AG04450 (cell line): ENCODE data around the gene VAMP7. TPM values are rescaled to one million over a fixed set of nuclear protein-coding genes. Genes with fewer than 3 reads are reported as not detected.

Experiments
- CTCF ChIA-PET: fragments of 300-600, 350-600 bp; formaldehyde crosslinking; extraction: SDS; loops from one replicate; lab custom pipeline; 2022; ENCODE audit warnings: antibody characterized with exemption, inconsistent platforms; lab: Charles Lee
- POLR2A ChIA-PET: fragments of 350-600 bp; formaldehyde crosslinking; extraction: SDS; loops from one replicate; lab custom pipeline; 2021; ENCODE audit warnings: antibody characterized with exemption, inconsistent platforms; lab: Yijun Ruan, JAX
- DNase-seq: peaks from one replicate; pipeline ENCODE4 v3.0.0-alpha.2; 2011; ENCODE audit warnings: low read depth, low spot score
- H3K27ac ChIP-seq: one replicate; pipeline ENCODE4 v1.5.1; 2012; ENCODE audit warnings: low read depth, low read length, control low read depth
- H3K27me3 ChIP-seq: one replicate; pipeline ENCODE4 v1.6.0; 2012; ENCODE audit warnings: low read length; ENCODE audit not compliant: control insufficient read depth, insufficient read depth
- H3K4me3 ChIP-seq: 2 replicates; pipeline ENCODE4 v1.5.1; 2011; ENCODE audit warnings: mild to moderate bottlenecking, low read depth, low read length, control low read depth
- H3K9me3 ChIP-seq: 2 replicates; pipeline ENCODE4 v1.5.1; 2012; ENCODE audit warnings: low read length; ENCODE audit not compliant: control insufficient read depth, insufficient read depth
- polyA plus RNA-seq: library from polyadenylated mRNA; depleted of rRNA; stranded (reverse); fragments of >200 nt; gene quantifications from 2 replicates; pipeline ENCODE4 v1.2.3, GENCODE V29; 2011
- TF ChIP-seq, protein P1 (sequence below): IDR thresholded peaks from 2 replicates; pipeline ENCODE4 v1.5.1; 2011; ENCODE audit warnings: low read depth, low read length, control low read depth, inconsistent platforms

Gene VAMP7
- polyA plus RNA-seq, 1 experiment: 77.6 TPM

DNA sequence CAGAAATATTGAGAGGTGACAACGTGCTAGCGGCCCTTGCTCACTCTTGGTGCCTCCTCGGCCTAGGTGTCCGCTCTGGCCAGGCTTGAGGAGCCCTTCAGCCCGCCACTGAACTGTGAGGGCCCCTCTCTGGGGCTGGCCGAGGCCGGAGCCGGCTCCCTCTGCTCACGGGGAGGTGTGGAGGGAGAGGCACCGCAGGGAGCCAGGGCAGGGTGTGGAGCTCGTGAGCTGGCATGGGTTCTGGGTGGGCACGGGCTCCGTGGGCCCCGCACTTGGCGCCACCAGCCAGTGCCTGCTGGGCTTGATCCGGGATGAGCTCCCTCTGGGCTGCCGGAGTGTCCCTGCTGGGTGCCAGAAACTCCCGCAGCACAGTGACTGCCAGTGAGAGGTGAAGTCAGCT is 16.0 kb upstream of the VAMP7 start:
- TF ChIP-seq, protein P1, sequence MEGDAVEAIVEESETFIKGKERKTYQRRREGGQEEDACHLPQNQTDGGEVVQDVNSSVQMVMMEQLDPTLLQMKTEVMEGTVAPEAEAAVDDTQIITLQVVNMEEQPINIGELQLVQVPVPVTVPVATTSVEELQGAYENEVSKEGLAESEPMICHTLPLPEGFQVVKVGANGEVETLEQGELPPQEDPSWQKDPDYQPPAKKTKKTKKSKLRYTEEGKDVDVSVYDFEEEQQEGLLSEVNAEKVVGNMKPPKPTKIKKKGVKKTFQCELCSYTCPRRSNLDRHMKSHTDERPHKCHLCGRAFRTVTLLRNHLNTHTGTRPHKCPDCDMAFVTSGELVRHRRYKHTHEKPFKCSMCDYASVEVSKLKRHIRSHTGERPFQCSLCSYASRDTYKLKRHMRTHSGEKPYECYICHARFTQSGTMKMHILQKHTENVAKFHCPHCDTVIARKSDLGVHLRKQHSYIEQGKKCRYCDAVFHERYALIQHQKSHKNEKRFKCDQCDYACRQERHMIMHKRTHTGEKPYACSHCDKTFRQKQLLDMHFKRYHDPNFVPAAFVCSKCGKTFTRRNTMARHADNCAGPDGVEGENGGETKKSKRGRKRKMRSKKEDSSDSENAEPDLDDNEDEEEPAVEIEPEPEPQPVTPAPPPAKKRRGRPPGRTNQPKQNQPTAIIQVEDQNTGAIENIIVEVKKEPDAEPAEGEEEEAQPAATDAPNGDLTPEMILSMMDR: no peak
- no peak for DNase-seq
- Histone ChIP-seq H3K27ac (no peak overlapping the region), H3K27me3 (no peaks in the 10 kb centered on the region), H3K4me3 (no peak overlapping the region), H3K9me3 (peaks cover 7% of the 10 kb centered on the region)
- CTCF ChIA-PET: no interaction called here
- POLR2A ChIA-PET: no interaction called here

DNA sequence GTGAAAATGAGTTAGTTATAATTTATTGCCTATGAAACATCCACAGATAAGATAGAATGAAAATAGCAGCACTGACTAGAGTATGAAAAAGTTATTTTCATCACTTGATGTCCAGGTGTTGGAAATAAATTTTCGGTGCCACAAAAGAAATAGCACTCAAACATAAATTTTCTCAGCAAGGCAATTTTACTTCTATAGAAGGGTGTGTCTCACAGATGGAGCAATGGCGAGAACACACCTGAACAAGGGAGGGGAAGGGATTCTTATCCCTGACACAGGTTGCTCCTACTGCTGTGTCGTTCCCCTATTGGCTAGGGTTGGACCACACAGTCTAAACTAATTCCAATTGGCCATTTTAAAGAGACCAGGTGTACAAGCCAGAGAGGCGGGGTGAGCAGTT is 13.3 kb upstream of the VAMP7 start:
- no peaks in the 10 kb centered on the region for H3K27me3 ChIP-seq
- H3K4me3 ChIP-seq: no peak overlapping the region
- peaks cover 5% of the 10 kb centered on the region for H3K9me3 ChIP-seq
- H3K27ac ChIP-seq: no peak overlapping the region
- POLR2A ChIA-PET: no interaction called here
- TF ChIP-seq, protein P1: no peak
- CTCF ChIA-PET: no interaction called here
- DNase-seq: no peak

DNA sequence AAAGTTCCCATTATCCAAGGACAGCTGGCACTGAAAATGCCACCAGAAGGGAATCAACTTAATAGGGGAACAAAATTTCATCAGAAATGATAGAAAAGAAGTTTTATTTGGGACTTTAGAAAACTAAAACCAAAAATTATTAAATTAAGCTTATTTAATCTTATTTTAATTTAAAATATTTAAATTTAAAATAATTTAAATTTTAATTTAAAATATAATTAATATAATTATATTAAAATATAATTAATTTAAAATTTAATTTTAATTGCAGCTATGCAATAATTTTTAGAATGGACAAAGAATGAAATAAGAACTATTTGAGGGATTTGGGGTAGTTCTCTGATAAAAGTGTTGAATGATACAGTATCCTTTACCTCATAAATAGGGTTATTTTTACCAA is 10.2 kb upstream of the VAMP7 start:
- POLR2A ChIA-PET: no interaction called here
- CTCF ChIA-PET: no interaction called here
- no peak overlapping the region for H3K27ac ChIP-seq
- no peak for DNase-seq
- no peak overlapping the region for H3K4me3 ChIP-seq
- no peaks in the 10 kb centered on the region for H3K27me3 ChIP-seq
- TF ChIP-seq, protein P1: no peak
- peaks cover 9% of the 10 kb centered on the region for H3K9me3 ChIP-seq

DNA sequence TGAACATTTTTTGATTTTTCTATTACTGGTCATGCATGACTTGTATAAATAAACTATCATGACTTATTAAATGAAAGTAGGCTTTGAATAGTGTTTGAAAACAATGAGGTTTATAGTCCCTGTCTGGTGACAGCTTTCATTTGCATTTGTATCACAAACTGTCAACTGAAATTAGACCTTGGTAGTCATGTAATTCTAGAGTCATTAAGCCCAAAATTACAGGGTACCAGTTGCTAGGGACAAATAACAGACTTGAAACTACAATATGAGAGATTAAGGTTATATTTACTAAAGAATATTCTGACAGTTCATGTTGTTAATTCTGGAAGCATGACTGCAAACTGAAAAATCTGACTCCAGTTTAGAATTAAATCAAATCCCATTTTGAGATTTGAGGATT is 9.2 kb upstream of the VAMP7 start:
- CTCF ChIA-PET: no interaction called here
- Histone ChIP-seq H3K27ac (no peak overlapping the region), H3K27me3 (no peaks in the 10 kb centered on the region), H3K4me3 (no peak overlapping the region), H3K9me3 (peaks cover 9% of the 10 kb centered on the region)
- TF ChIP-seq, protein P1: no peak
- no peak for DNase-seq
- POLR2A ChIA-PET: no interaction called here

DNA sequence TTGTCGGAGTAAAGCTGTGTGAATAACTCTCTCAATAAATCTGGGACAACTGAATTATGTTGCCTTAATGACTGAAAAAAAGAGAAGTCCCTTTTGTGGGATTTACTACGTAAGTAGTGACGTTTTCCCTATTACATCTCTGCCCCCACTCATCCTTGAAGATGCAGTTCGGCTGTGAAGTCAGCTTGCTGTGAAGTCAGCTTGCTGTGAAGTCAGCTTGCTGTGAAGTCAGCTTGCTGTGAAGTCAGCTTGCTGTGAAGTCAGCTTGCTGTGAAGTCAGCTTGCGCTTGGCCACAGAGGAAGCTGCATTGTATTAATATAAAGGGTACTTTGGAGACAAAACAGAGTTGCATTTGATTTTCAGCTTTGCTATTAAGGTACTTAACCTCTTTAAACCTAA is 8.0 kb upstream of the VAMP7 start:
- Histone ChIP-seq H3K9me3 (peaks cover 9% of the 10 kb centered on the region), H3K4me3 (no peak overlapping the region), H3K27ac (no peak overlapping the region), H3K27me3 (no peaks in the 10 kb centered on the region)
- no peak for DNase-seq
- POLR2A ChIA-PET: no interaction called here
- CTCF ChIA-PET: no interaction called here
- TF ChIP-seq, protein P1: no peak
